HepG2 (cell line): ENCODE results near the gene PMM2. TPM values are rescaled to one million over a fixed set of nuclear protein-coding genes. Genes with fewer than 3 reads are reported as not detected.

Source experiments
- FOXK2 ChIP-seq: fragments of 450-650 bp; IDR thresholded peaks from 2 replicates; pipeline ENCODE4 v1.6.1; 2016
- HMG20A ChIP-seq: IDR thresholded peaks from 2 replicates; pipeline ENCODE4 v1.6.1; 2016; ENCODE audit warnings: borderline replicate concordance
- SAFB2 ChIP-seq: sonication (generic); formaldehyde crosslinking; IDR thresholded peaks from 2 replicates; pipeline ENCODE4 v1.5.1; 2020; ENCODE audit warnings: missing genetic modification reagents, low read depth, mild to moderate bottlenecking, borderline replicate concordance
- SAP130 ChIP-seq: IDR thresholded peaks from 2 replicates; pipeline ENCODE4 v1.6.1; 2016; ENCODE audit warnings: low read depth
- TMF1 ChIP-seq: sonication (generic); formaldehyde crosslinking; IDR thresholded peaks from 2 replicates; pipeline ENCODE4 v1.8.1; 2022; ENCODE audit warnings: low read depth, missing genetic modification reagents
- ZFP37 ChIP-seq: sonication (generic); formaldehyde crosslinking; IDR thresholded peaks from 2 replicates; pipeline ENCODE4 v1.4.0; 2020; ENCODE audit warnings: missing genetic modification reagents, borderline replicate concordance
- polyA plus RNA-seq, 8 experiments: library from polyadenylated mRNA; depleted of rRNA in 3 of 8; stranded (reverse) in 7 of 8; unstranded in 1 of 8; fragments of >200 nt; fragmentation: Illumina TruSeq in 4 of 8; extraction: Trizol in 4 of 8; gene quantifications; 2 replicates each; pipeline versions ENCODE4 v1.2.1 to v1.2.3, GENCODE V29; 2011 to 2016; ENCODE audit warnings: low read depth in 4 of 8, missing spikeins in 1 of 8, mixed read lengths in 1 of 8; ENCODE audit not compliant: insufficient read depth in 1 of 8
- total RNA-seq, 5 experiments: library from RNA; depleted of rRNA; stranded (reverse); fragments of >200 nt; fragmentation: Illumina TruSeq; extraction: Trizol; gene quantifications; 2 replicates each; pipeline ENCODE4 v1.2.3, GENCODE V29; 2016; ENCODE audit warnings: low read depth in 1 of 5
- TF ChIP-seq, protein P1 (sequence below): sonication (generic); formaldehyde crosslinking; IDR thresholded peaks from 2 replicates; pipeline ENCODE4 v1.4.0; 2020; ENCODE audit warnings: mild to moderate bottlenecking, missing genetic modification reagents
- TF ChIP-seq, protein P2 (sequence below): sonication (generic); formaldehyde crosslinking; IDR thresholded peaks from 2 replicates; pipeline ENCODE4 v1.4.0; 2020; ENCODE audit warnings: missing genetic modification reagents
- TF ChIP-seq, protein P3 (sequence below): sonication (generic); formaldehyde crosslinking; conservative IDR thresholded peaks from 2 replicates; pipeline ENCODE4 v1.4.0; 2020; ENCODE audit warnings: missing genetic modification reagents
- TF ChIP-seq, protein P4 (sequence below): sonication (generic); formaldehyde crosslinking; IDR thresholded peaks from 2 replicates; pipeline ENCODE4 v1.5.0; 2020; ENCODE audit warnings: mild to moderate bottlenecking, missing genetic modification reagents, borderline replicate concordance

The PMM2 gene
- total and polyA plus RNA-seq, 2 of the 13 experiments (the other 11 are each of a cell fraction or from before 2014, with no cell fraction given) = 52.2 to 93.7 TPM

DNA sequence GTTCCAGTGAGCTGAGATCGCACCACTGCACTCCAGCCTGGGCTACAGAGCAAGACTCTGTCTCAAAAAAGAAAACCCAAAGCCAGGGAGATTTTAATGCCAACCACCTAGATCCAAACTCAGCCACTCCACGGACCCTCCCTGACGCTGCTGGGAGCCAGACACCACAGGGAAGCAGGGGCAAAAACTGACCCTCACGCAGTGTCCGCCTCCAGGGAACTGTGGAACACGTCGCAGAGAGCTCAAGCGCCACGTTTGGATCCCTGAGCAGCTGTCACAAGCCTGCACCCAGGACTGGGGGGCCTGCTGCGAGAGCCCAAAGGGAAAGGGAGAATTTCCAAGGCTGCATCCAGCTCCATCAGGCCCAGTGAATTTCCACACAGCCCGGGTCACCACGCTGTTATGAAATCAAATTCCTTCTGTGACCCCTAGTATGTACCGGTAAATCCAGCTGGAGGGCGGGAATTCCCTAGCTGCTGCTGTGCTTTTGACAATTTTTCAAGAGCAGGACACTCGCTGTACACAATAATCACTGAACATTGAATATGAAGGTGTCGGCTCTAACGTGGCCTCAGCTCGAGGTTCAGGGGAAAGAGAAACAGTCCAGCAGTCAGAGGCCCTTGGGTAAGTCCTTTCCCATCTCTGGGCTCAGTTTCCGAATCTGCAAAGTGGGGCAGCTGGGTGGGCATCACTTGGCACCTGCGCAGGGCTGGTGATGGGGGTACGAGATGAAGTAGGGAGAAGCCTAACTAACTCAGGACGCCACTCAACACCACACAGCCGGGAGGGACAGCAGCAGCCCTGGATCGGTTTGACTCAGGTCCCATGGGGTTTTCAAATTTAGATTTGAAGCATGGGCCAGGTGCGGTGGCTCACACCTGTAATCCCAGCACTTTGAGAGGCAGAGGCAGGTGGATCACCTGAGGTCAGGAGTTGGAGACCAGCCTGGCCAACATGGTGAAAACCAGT lies 62.6 kb downstream of the PMM2 start (continued):
- TF ChIP-seq, protein P1, sequence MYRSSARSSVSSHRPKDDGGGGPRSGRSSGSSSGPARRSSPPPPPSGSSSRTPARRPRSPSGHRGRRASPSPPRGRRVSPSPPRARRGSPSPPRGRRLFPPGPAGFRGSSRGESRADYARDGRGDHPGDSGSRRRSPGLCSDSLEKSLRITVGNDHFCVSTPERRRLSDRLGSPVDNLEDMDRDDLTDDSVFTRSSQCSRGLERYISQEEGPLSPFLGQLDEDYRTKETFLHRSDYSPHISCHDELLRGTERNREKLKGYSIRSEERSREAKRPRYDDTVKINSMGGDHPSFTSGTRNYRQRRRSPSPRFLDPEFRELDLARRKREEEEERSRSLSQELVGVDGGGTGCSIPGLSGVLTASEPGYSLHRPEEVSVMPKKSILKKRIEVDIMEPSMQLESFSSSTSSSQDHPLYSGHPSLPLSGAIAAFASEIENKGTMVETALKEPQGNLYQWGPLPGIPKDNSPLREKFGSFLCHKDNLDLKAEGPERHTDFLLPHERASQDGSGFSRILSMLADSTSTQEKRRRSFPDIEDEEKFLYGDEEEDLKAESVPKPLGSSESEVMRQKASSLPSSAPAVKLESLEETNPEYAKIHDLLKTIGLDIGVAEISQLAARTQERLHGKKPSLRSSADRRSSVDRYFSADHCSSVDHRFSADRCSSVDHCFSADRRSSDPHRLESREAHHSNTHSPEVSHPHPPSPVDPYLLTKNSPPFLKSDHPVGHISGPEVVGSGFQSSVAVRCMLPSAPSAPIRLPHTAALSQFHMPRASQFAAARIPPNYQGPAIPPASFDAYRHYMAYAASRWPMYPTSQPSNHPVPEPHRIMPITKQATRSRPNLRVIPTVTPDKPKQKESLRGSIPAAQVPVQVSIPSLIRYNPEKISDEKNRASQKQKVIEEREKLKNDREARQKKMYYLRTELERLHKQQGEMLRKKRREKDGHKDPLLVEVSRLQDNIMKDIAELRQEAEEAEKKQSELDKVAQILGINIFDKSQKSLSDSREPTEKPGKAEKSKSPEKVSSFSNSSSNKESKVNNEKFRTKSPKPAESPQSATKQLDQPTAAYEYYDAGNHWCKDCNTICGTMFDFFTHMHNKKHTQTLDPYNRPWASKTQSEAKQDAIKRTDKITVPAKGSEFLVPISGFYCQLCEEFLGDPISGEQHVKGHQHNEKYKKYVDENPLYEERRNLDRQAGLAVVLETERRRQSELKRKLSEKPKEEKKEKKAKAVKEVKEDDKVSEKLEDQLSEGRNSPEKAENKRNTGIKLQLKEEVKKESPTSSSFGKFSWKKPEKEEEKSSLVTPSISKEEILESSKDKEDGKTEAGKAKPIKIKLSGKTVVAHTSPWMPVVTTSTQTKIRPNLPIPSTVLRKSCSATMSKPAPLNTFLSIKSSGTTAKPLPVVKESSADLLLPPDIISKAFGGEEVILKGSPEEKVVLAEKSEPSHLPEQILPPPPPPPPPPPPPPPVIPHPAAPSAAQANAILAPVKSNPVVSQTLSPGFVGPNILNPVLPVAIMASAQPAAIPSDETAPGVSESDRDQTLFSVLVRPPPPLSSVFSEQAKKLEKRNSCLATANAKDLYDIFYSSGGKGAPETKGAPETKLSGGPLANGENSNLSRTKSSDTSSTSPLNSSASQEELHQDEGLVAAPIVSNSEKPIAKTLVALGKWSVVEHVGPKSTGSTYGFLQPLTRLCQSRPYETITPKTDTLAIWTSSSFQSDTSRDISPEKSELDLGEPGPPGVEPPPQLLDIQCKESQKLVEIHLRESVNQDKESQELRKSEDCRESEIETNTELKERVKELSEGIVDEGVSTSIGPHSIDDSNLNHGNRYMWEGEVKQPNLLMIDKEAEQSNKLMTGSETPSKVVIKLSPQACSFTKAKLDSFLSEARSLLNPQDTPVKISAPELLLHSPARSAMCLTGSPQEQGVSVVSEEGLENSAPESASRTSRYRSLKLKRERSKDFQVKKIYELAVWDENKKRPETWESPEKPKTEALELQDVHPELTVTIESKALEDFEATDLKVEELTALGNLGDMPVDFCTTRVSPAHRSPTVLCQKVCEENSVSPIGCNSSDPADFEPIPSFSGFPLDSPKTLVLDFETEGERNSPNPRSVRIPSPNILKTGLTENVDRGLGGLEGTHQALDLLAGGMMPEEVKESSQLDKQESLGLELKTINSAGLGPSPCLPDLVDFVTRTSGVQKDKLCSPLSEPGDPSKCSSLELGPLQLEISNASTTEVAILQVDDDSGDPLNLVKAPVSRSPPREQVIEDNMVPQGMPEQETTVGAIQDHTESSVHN (CRISPR knock-in tag) = no peak
- TF ChIP-seq SAP130 (CRISPR knock-in tag) (peak; percentile 99), SAFB2 (peak; percentile 91), HMG20A (CRISPR knock-in tag) (peak; percentile 86; the same call in 1 of the 2 replicates), TMF1 (CRISPR knock-in tag) (no peak), FOXK2 (no peak), ZFP37 (CRISPR knock-in tag) (peak; percentile 21; the same call in 1 of the 2 replicates)
- TF ChIP-seq, protein P2, sequence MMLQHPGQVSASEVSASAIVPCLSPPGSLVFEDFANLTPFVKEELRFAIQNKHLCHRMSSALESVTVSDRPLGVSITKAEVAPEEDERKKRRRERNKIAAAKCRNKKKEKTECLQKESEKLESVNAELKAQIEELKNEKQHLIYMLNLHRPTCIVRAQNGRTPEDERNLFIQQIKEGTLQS (CRISPR knock-in tag) = peak; percentile 78
- TF ChIP-seq, protein P3, sequence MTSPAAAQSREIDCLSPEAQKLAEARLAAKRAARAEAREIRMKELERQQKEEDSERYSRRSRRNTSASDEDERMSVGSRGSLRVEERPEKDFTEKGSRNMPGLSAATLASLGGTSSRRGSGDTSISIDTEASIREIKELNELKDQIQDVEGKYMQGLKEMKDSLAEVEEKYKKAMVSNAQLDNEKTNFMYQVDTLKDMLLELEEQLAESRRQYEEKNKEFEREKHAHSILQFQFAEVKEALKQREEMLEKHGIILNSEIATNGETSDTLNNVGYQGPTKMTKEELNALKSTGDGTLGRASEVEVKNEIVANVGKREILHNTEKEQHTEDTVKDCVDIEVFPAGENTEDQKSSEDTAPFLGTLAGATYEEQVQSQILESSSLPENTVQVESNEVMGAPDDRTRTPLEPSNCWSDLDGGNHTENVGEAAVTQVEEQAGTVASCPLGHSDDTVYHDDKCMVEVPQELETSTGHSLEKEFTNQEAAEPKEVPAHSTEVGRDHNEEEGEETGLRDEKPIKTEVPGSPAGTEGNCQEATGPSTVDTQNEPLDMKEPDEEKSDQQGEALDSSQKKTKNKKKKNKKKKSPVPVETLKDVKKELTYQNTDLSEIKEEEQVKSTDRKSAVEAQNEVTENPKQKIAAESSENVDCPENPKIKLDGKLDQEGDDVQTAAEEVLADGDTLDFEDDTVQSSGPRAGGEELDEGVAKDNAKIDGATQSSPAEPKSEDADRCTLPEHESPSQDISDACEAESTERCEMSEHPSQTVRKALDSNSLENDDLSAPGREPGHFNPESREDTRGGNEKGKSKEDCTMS (CRISPR knock-in tag) = no peak
- TF ChIP-seq, protein P4, sequence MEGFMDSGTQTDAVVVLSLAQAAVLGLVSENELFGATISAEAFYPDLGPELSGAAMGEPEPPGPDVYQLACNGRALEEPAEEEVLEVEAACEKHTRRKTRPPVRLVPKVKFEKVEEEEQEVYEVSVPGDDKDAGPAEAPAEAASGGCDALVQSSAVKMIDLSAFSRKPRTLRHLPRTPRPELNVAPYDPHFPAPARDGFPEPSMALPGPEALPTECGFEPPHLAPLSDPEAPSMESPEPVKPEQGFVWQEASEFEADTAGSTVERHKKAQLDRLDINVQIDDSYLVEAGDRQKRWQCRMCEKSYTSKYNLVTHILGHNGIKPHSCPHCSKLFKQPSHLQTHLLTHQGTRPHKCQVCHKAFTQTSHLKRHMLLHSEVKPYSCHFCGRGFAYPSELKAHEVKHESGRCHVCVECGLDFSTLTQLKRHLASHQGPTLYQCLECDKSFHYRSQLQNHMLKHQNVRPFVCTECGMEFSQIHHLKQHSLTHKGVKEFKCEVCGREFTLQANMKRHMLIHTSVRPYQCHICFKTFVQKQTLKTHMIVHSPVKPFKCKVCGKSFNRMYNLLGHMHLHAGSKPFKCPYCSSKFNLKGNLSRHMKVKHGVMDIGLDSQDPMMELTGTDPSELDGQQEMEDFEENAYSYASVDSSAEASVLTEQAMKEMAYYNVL (CRISPR knock-in tag) = peak; percentile 74; the same call in 1 of the 2 replicates
